GM18520 (cell line): ENCODE results near the gene SRMS.
"Not testable (repeated sequence)": the region's sequence is repeated elsewhere in the genome, so short reads cannot be mapped to it uniquely, and the experiment has no call there.

Experiments used
- ATAC-seq: cut with Tn5 transposase; IDR thresholded peaks from one replicate; pipeline ENCODE4 v1.9.1; 2021; ENCODE audit not compliant: unreplicated experiment

The SRMS gene

DNA sequence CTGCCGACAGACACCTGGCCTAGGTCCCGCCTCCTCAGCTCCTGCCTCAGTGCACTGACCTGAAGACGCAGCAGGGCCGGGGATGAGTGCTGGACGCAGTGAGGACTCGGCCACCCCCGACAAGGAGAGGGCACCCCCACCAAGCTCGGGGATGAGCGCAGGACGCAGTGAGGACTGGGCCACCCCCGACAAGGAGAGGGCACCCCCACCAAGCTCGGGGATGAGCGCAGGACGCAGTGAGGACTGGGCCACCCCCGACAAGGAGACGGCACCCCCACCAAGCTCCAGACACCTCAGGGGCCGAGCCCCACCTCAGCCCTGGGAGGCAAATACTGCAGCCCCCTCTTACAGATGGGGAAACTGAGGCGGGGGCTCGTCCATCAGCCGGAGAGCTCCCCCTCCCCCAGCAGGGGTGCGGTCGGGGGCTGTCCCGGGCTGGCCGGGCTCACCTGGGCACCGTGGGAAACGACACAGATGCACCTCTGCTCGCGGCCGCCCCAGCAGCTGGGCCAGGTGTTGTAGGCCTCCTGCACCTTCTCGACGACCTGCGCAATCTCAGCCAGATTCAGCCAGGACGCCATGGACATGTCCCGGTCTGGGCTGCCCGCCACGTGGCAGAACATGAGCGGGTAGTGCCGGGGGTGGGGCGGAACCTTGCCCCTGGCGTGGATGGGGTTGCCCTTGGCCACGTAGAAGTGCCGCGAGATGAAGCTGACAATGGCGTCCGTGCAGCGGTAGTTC is 19.0 kb upstream of the SRMS start:
- ATAC-seq = no peak

GRCh38 chr20:63565699-63566335 is 18.3 kb upstream of the SRMS start:
- ATAC-seq = no peak

DNA sequence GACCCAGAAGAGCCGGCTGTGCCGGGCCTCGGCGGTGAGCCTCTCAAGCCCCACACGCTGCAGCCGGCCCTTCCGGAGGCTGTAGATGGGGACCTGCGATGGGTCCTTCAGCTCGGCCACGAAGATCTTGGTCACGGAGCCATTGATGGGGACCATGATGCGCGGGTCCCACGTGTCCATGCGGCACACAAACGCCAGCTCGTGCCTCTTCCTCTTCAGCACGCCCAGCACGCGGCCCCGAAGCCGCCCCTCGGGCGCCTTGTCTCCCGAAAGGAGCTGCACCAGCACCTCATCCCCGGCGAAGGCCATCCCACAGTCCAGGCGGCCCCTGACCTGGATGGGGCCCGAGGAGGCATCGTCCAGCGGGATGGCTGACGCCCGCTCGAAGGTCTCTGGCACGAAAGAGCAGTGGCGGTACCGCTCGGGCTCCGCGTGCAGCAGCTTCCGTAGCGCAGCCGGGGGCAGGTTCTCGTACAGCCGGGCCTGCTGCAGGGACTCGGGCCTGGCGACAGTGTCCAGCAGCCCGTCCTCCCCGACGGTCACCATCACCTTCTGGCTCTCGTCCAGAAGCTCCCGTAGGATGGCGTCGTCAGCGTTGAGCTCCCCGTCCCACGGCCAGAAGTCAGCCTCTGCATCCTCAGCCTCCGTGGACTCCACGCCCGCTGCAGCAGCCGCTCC is 17.6 kb upstream of the SRMS start:
- ATAC-seq = no peak

DNA sequence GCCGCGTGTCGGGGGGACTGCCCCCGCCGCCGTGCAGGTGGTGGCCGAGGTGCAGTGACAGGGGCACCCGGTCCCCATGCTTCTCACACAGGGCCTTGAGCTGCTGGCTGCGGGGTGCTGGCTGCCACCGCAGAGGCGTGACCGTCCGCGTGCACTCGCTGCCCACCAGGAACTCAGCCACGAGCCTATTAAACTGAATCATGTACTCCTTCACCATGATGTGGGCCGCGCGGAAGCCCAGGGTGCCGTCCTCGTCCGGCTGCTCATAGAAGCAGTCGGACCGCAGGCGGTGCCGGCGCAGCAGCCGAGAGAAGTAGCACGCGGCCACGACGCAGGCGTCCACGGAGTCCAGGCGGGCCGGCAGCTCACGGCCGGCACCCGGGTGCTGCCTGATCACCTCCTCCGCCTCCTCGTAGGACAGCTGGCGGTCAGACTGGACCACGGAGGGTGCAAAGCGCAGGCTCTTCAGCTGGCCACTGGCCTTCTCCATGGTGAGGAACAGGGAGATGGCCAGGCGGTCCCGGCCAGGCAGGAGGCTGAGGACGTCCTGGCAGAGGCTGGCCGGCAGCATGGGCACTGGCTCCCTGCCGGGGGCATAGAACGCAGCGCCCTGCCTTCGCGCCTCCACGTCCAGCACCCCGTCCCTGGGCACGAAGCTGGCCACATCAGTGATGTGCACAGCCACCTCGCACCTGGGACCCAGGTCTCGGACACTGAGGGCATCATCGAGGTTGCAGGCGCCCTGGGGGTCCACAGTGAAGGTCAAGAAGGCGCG is 16.7 kb upstream of the SRMS start:
- ATAC-seq = no peak

GRCh38 chr20:63563225-63563935 is 15.8 kb upstream of the SRMS start:
- no peak for ATAC-seq

DNA sequence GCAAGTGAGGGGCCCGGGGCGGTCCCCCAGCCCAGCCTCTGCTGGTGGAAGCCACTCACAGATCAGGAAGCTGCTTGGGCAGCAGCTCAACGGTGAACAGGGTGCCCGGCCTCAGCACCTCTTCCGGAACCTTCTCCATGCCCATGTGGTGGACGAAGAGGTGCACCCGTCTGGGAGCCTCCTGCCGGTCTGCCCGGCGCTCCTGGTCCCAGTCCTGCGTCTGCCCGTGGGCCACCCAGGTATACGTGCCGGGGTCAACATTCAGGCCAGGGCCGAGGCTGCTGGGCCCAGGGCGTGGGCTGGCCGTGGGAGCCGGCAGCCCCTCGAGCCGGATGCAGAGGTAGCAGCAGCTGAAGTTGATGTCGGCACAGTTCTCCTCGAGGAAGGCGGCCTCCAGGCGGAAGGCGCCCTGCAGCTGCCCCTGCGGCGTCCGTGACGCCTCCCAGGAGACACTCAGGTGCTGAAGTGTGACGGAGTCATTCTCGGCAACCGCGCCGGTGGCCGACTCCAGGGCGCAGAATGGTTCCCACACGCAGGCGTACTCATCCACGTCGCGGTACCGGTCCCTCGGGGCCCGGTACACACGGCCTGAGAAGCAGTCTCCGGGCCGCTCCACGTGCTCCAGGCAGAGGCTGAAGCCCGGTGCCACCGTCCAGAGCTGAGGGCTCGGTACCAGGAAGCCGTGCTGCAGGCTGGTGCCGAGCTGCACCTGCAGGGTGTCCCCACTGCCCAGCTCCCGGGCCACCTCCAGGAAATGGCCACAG is 15.1 kb upstream of the SRMS start:
- ATAC-seq = no peak

GRCh38 chr20:63561624-63562396 is 14.3 kb upstream of the SRMS start:
- no peak for ATAC-seq

DNA sequence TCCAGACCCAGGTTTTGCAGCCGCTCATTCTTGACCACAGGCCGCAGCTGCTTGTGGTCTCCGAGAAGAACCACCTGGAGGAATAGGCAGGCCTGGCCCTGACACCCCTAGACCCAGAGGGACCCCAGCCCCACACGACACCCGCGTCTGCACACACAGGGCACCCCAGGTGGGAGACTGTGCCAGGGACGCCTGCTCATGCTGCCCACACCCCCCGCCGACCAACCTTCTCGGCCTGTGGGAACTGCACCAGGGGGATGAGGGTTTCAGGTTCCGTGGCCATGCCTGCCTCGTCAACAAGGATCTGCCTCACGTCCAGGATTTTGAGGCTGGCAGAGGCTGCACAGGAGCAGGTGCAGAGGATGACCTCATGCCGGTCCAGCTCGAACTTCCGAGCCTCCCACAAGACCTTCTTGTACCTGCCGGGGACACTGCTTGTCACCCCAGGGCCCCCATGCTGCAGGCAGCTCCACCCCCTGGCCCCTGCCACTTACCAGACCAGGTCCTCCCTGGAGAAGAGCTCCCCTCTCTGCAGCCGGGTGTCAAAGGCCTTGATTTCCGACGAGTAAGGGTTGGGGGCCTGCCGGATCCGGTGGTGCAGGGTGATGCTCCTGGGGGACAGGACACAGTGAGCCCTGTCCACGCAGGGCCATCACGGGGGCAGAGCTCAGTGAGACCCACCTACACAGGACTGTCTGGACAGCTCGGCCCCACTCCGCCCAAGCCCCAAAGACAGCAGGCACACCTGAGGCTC is 13.5 kb upstream of the SRMS start:
- no peak for ATAC-seq

- no peak for ATAC-seq
Observed at GRCh38 chr20:63560333-63560805, 12.8 kb upstream of the SRMS start.

GRCh38 chr20:63559485-63560332 is 12.2 kb upstream of the SRMS start:
- not testable (repeated sequence) for ATAC-seq

GRCh38 chr20:63558804-63559484 is 11.4 kb upstream of the SRMS start:
- ATAC-seq = no peak

DNA sequence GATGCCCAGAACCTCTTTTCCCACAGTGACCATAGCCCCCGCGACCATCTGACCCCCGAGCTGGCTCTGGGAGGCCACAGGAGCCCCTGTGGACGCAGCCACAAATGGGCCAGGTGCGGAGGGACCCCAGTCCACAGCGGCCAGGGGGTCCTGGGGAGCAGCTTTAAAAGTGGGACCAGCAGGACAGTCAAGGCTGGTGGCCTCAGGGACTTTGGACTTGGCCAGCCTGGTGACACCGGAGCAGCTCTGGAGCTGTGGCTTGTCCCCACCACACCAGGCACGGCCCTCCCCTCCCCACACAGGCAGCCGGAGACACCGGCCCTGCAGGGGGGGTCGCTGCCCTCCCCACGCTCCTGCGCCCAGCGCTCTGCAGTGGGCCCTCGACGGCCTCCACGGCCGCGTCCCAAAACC is 9.9 kb upstream of the SRMS start:
- no peak for ATAC-seq

GRCh38 chr20:63556873-63557478 is 9.4 kb upstream of the SRMS start:
- no peak for ATAC-seq

- ATAC-seq = no peak
Observed at GRCh38 chr20:63555661-63556381, 8.3 kb upstream of the SRMS start.

DNA sequence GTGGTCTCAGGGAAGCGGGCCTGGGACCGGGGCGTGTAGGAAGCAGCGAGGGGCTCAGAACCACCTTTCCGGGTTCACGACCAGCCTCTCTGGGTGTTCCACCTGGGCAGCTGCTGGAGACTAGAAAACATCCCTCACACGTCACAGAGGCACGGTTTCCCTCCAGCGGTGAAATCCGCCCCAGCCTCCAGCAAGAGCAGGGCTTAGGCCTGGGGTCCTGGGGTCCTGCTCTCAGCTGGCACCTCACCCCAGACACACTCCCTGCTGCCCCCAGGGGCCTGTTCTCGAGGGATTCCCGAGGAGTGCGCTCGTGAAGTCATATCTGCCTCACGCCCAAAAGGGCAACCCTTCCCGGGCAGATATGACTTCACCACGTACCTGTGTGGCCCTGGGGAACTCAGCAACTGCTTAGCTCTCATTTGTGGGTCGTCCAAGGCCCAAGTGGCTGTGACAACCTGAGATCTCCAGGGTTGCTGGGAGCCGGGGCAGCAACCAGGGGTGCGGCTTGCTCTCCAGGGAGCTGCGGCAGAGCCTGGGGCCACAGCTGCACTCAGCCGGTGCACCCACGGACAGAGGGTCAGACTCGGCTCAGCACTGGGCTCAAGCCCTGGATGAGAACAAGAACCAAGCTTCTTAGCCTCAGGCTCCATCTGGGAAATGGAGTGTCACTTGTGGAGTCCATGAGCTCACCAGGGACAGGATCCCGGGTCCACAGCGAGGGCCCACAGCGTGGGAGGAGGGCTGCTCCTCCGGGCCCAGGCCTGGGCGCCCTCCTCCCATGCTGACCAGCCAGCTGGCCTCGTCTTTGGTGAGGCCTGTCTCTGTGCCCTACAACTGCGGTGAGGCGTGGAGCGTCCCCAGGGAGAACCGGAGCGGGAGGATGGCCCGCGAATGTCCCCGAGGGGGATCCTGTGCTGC is 7.1 kb upstream of the SRMS start:
- no peak for ATAC-seq
